SK-N-SH (cell line): ENCODE data around the gene RPS27L. TPM values are rescaled to one million over a fixed set of nuclear protein-coding genes. Genes with fewer than 3 reads are reported as not detected.

ENCODE experiments used
- CTCF ChIA-PET: fragments of 300-600, 350-600 bp; formaldehyde crosslinking; extraction: SDS; loops from one replicate; lab custom pipeline; 2021; lab: Yijun Ruan, JAX
- POLR2A ChIA-PET: fragments of 350-600 bp; sonication (Branson Sonifier 250); formaldehyde crosslinking; extraction: SDS; loops from one replicate; lab custom pipeline; 2020; ENCODE audit warnings: antibody characterized with exemption, inconsistent platforms; lab: Yijun Ruan, JAX
- DNase-seq: peaks from one replicate; pipeline ENCODE4 v3.0.0; 2012
- H2AFZ ChIP-seq: fragments of 200-600 bp; sonication (generic); 2 replicates; pipeline ENCODE4 v1.8.1; 2016; ENCODE audit warnings: antibody characterized with exemption, mild to moderate bottlenecking, low read depth
- H3F3A ChIP-seq: fragments of 200-600 bp; sonication (generic); replicated peaks from 2 replicates; pipeline ENCODE3; 2016; ENCODE audit warnings: antibody characterized with exemption, mild to moderate bottlenecking; ENCODE audit not compliant: insufficient read depth
- H3K27ac ChIP-seq, 2 experiments: fragments of 200-500 bp in 1 of 2; fragments of 200-600 bp in 1 of 2; sonication (Bioruptor generic) in 1 of 2; sonication (generic), shearing (Covaris generic) in 1 of 2; 2 replicates each; pipeline versions ENCODE4 v1.5.1 to v1.6.1; 2014 to 2016; ENCODE audit warnings: low read depth in 2 of 2, inconsistent platforms in 1 of 2, low read length in 1 of 2, mild to moderate bottlenecking in 1 of 2, mixed read lengths in 1 of 2
- H3K27me3 ChIP-seq: fragments of 200-600 bp; sonication (generic), shearing (Covaris generic); 2 replicates; pipeline ENCODE4 v1.6.1; 2016; ENCODE audit warnings: mixed run types; ENCODE audit not compliant: insufficient read depth
- H3K36me3 ChIP-seq, 2 experiments: fragments of 200-500 bp in 1 of 2; fragments of 200-600 bp in 1 of 2; sonication (Bioruptor generic) in 1 of 2; sonication (generic) in 1 of 2; replicated peaks in 1 of 2; 2 replicates each; pipeline versions ENCODE3 to v1.5.1; 2014 to 2016; ENCODE audit warnings: low read length in 1 of 2, mild to moderate bottlenecking in 1 of 2; ENCODE audit not compliant: insufficient read depth in 2 of 2, control insufficient read depth in 1 of 2
- H3K4me1 ChIP-seq, 2 experiments: fragments of 200-500 bp in 1 of 2; fragments of 200-600 bp in 1 of 2; sonication (Bioruptor generic) in 1 of 2; sonication (generic), shearing (Covaris generic) in 1 of 2; 2 replicates each; pipeline versions ENCODE4 v1.5.1 to v1.6.1; 2014 to 2016; ENCODE audit warnings: low read depth in 1 of 2, low read length in 1 of 2, mixed run types in 1 of 2; ENCODE audit not compliant: insufficient read depth in 2 of 2, control insufficient read depth in 1 of 2
- H3K4me2 ChIP-seq: fragments of 200-600 bp; sonication (generic), shearing (Covaris generic); 2 replicates; pipeline ENCODE4 v1.6.1; 2017; ENCODE audit warnings: mixed run types
- H3K4me3 ChIP-seq, 2 experiments: fragments of 200-500 bp in 1 of 2; fragments of 200-600 bp in 1 of 2; sonication (Bioruptor generic) in 1 of 2; sonication (generic), shearing (Covaris generic) in 1 of 2; 2 replicates each; pipeline versions ENCODE4 v1.5.1 to v1.8.1; 2014 to 2016; ENCODE audit warnings: low read depth in 2 of 2, inconsistent platforms in 1 of 2, low read length in 1 of 2, mild to moderate bottlenecking in 1 of 2, mixed read lengths in 1 of 2, moderate library complexity in 1 of 2
- H3K79me2 ChIP-seq: fragments of 200-600 bp; sonication (generic); 2 replicates; pipeline ENCODE4 v1.8.1; 2017; ENCODE audit warnings: mild to moderate bottlenecking; ENCODE audit not compliant: insufficient read depth
- H3K9ac ChIP-seq: fragments of 200-600 bp; sonication (generic); 2 replicates; pipeline ENCODE4 v1.6.1; 2017; ENCODE audit warnings: mixed run types
- H3K9me2 ChIP-seq: fragments of 200-600 bp; sonication (generic); 2 replicates; pipeline ENCODE4 v1.6.1; 2017; ENCODE audit warnings: mixed run types
- H3K9me3 ChIP-seq: fragments of 200-600 bp; sonication (generic); 2 replicates; pipeline ENCODE4 v1.6.1; 2017; ENCODE audit warnings: mixed run types, mild to moderate bottlenecking, moderate library complexity
- H4K20me1 ChIP-seq: fragments of 200-600 bp; sonication (generic); 2 replicates; pipeline ENCODE4 v1.6.1; 2017; ENCODE audit warnings: mild to moderate bottlenecking, mixed run types; ENCODE audit not compliant: insufficient read depth
- ELF1 ChIP-seq: IDR thresholded peaks from 2 replicates; pipeline ENCODE4 v1.4.0; 2012
- EP300 ChIP-seq, 2 experiments: IDR thresholded peaks; 2 replicates each; pipeline versions ENCODE4 v1.4.0 to v1.6.1; 2012; ENCODE audit warnings: borderline replicate concordance in 1 of 2, low read depth in 1 of 2, low read length in 1 of 2
- FOSL2 ChIP-seq: IDR thresholded peaks from 2 replicates; pipeline ENCODE4 v1.4.0; 2012; ENCODE audit warnings: low read depth, mild to moderate bottlenecking, moderate library complexity, borderline replicate concordance
- FOXJ3 ChIP-seq: sonication (generic); formaldehyde crosslinking; IDR thresholded peaks from 2 replicates; pipeline ENCODE4 v1.5.1; 2020; ENCODE audit warnings: mild to moderate bottlenecking, missing genetic modification reagents
- FOXM1 ChIP-seq: IDR thresholded peaks from 2 replicates; pipeline ENCODE4 v1.4.0; 2012; ENCODE audit warnings: low read depth, mild to moderate bottlenecking
- MAX ChIP-seq: IDR thresholded peaks from 2 replicates; pipeline ENCODE4 v1.4.0; 2012; ENCODE audit warnings: low read depth
- MEF2A ChIP-seq: IDR thresholded peaks from 2 replicates; pipeline ENCODE4 v1.4.0; 2012; ENCODE audit warnings: low read depth, borderline replicate concordance
- MXI1 ChIP-seq: IDR thresholded peaks from 2 replicates; pipeline ENCODE4 v1.6.1; 2012; ENCODE audit warnings: mild to moderate bottlenecking, low read depth, low read length, improper control_type of control experiment
- NFIC ChIP-seq: IDR thresholded peaks from 2 replicates; pipeline ENCODE4 v1.4.0; 2012; ENCODE audit warnings: borderline replicate concordance
- NRF1 ChIP-seq: IDR thresholded peaks from 2 replicates; pipeline ENCODE4 v1.6.1; 2012; ENCODE audit warnings: low read depth, mild to moderate bottlenecking, low read length
- PBX3 ChIP-seq: IDR thresholded peaks from 2 replicates; pipeline ENCODE4; 2012
- POLR2AphosphoS5 ChIP-seq: IDR thresholded peaks from 2 replicates; pipeline ENCODE4 v1.6.1; 2012; ENCODE audit warnings: low read depth, low read length
- RAD21 ChIP-seq: IDR thresholded peaks from 2 replicates; pipeline ENCODE4 v1.6.1; 2012; ENCODE audit warnings: mild to moderate bottlenecking, low read length
- RXRA ChIP-seq: IDR thresholded peaks from 2 replicates; pipeline ENCODE4 v1.4.0; 2012; ENCODE audit warnings: low read depth, mild to moderate bottlenecking, borderline replicate concordance
- SIN3A ChIP-seq: IDR thresholded peaks from 2 replicates; pipeline ENCODE4 v1.6.1; 2012; ENCODE audit warnings: low read depth, mild to moderate bottlenecking, low read length, moderate library complexity, borderline replicate concordance
- SMC3 ChIP-seq: IDR thresholded peaks from 2 replicates; pipeline ENCODE4 v1.6.1; 2012; ENCODE audit warnings: low read depth, low read length, improper control_type of control experiment
- TAF1 ChIP-seq: IDR thresholded peaks from 2 replicates; pipeline ENCODE4 v1.6.1; 2012; ENCODE audit warnings: low read depth, mild to moderate bottlenecking, low read length, moderate library complexity, borderline replicate concordance
- TCF12 ChIP-seq: IDR thresholded peaks from 2 replicates; pipeline ENCODE4 v1.4.0; 2012
- polyA plus RNA-seq, 3 experiments: library from polyadenylated mRNA; depleted of rRNA; stranded (reverse); fragments of >200 nt; gene quantifications; 2 replicates each; pipeline ENCODE4 v1.2.3, GENCODE V29; 2012
- TF ChIP-seq, protein P1 (sequence below): fragments of 150-350 bp; IDR thresholded peaks from 2 replicates; pipeline ENCODE4 v1.6.1; 2017; ENCODE audit warnings: antibody characterized with exemption, low read length, low read depth, borderline replicate concordance
- TF ChIP-seq, protein P2 (sequence below): IDR thresholded peaks from 2 replicates; pipeline ENCODE4 v1.4.0; 2012; ENCODE audit warnings: low read depth, borderline replicate concordance

RPS27L gene
- polyA plus RNA-seq, 1 of the 3 experiments (the other 2 are of a cell fraction), result 319 TPM

DNA sequence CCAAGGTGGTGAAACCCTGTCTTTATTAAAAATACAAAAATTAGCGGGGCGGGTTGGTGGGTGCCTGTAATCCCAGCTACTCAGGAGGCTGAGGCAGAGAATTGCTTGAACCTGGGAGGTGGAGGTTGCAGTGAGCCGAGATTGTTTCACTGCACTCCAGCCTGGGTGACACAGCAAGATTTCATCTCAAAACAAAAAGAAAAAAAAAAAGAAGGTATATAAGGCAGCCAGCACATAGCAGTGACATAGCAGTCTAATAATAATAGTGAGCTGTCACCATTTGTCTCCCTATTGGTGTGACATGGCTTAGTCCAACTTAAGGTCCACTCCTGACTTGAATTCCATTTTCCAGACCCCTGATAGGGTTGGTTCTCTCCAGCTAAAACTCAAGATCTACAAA lies 44.4 kb downstream of the RPS27L start (continued):
- TF ChIP-seq, protein P1, sequence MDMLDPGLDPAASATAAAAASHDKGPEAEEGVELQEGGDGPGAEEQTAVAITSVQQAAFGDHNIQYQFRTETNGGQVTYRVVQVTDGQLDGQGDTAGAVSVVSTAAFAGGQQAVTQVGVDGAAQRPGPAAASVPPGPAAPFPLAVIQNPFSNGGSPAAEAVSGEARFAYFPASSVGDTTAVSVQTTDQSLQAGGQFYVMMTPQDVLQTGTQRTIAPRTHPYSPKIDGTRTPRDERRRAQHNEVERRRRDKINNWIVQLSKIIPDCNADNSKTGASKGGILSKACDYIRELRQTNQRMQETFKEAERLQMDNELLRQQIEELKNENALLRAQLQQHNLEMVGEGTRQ, result no peak
- TF ChIP-seq FOXJ3 (CRISPR knock-in tag), result no peak

GRCh38 chr15:63111481-63111880 lies 45.8 kb downstream of the RPS27L start:
- Histone ChIP-seq H3K36me3 (no peaks in the 10 kb centered on the region), H3K4me1 (peaks cover 3 to 23% of the 10 kb centered on the region in 2 experiments; a peak in 3 of 4 replicates), H3K4me2 (no peak overlapping the region), H3K9me3 (no peaks in the 10 kb centered on the region), H3K27ac (no peak overlapping the region), H4K20me1 (no peaks in the 10 kb centered on the region), H3K9ac (no peak overlapping the region), H2AFZ (no peak overlapping the region), H3K79me2 (no peaks in the 10 kb centered on the region), H3K4me3 (no peak overlapping the region), H3F3A (peaks cover 22% of the 10 kb centered on the region), H3K9me2 (no peaks in the 10 kb centered on the region), H3K27me3 (no peaks in the 10 kb centered on the region)
- no peak for DNase-seq
- CTCF ChIA-PET, result interaction anchor here (0.7 to 4.7 kb wide), 4 partner anchors 12 to 372 kb away, joined by 3 to 24 read pairs (median 8); no protein-coding TSS in a partner anchor
- TF ChIP-seq, protein P1, result no peak
- TF ChIP-seq POLR2AphosphoS5, result no peak
- no peak for TF ChIP-seq PBX3
- no peak for TF ChIP-seq FOXJ3 (CRISPR knock-in tag)
- TF ChIP-seq SMC3, result no peak
- no peak for TF ChIP-seq SIN3A
- TF ChIP-seq MEF2A, result no peak
- no peak for TF ChIP-seq ELF1
- TF ChIP-seq EP300 (IDR thresholded peaks at IDR 0.05; ENCODE audit: borderline replicate concordance in 1 of 2, low read depth in 1 of 2, low read length in 1 of 2), result no peak
- no peak for TF ChIP-seq MAX
- no peak for TF ChIP-seq MXI1
- no peak for TF ChIP-seq RAD21
- no peak for TF ChIP-seq TAF1
- no peak for TF ChIP-seq FOXM1
- TF ChIP-seq RXRA, result no peak
- TF ChIP-seq NRF1, result no peak
- TF ChIP-seq, protein P2, sequence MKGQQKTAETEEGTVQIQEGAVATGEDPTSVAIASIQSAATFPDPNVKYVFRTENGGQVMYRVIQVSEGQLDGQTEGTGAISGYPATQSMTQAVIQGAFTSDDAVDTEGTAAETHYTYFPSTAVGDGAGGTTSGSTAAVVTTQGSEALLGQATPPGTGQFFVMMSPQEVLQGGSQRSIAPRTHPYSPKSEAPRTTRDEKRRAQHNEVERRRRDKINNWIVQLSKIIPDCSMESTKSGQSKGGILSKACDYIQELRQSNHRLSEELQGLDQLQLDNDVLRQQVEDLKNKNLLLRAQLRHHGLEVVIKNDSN, result no peak
- no peak for TF ChIP-seq NFIC
- TF ChIP-seq FOSL2, result no peak
- TF ChIP-seq TCF12, result no peak
- POLR2A ChIA-PET, result no interaction called here
